Measurements from ENCODE around the gene ACER3. TPM values are rescaled to one million over a fixed set of nuclear protein-coding genes. Genes with fewer than 3 reads are reported as not detected.

Gene ACER3
- total RNA-seq, 1 donor, result 18.6 TPM

GRCh38 chr11:77062924-77063323, 202.2 kb downstream of the ACER3 start:
- TF ChIP-seq, protein P1, sequence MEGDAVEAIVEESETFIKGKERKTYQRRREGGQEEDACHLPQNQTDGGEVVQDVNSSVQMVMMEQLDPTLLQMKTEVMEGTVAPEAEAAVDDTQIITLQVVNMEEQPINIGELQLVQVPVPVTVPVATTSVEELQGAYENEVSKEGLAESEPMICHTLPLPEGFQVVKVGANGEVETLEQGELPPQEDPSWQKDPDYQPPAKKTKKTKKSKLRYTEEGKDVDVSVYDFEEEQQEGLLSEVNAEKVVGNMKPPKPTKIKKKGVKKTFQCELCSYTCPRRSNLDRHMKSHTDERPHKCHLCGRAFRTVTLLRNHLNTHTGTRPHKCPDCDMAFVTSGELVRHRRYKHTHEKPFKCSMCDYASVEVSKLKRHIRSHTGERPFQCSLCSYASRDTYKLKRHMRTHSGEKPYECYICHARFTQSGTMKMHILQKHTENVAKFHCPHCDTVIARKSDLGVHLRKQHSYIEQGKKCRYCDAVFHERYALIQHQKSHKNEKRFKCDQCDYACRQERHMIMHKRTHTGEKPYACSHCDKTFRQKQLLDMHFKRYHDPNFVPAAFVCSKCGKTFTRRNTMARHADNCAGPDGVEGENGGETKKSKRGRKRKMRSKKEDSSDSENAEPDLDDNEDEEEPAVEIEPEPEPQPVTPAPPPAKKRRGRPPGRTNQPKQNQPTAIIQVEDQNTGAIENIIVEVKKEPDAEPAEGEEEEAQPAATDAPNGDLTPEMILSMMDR (IDR thresholded peaks at IDR 0.05; ENCODE audit: insufficient read depth, low read depth, low read length), result peak; percentile 35
- no peak for DNase-seq (ENCODE audit: low read depth)
- H3K4me3 ChIP-seq (ENCODE audit: low read depth, low read length), result no peak overlapping the region

DNA sequence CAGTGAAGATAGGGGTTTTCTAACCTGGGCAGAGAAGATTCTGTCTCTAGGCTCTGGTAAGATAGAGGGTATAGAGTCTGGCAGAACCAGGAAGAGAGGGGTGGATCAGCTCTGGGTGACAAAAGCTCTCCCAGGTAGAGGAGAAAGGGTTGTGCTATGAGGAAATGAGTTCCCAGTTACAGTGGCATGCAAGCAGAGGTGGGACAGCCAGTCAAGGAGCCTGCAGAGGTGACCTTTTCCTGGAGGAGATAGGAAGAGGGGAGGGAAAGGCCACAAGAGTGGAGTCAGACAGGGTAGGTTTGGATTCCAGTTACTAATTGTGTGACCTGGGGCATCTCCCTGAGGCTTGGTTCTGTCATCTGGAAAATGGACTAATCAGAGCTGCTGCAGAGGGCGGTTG, 202.7 kb downstream of the ACER3 start:
- DNase-seq (ENCODE audit: low read depth), result no peak
- H3K4me3 ChIP-seq (ENCODE audit: low read depth, low read length), result no peak overlapping the region
- TF ChIP-seq, protein P1 (IDR thresholded peaks at IDR 0.05; ENCODE audit: insufficient read depth, low read depth, low read length), result no peak

DNA sequence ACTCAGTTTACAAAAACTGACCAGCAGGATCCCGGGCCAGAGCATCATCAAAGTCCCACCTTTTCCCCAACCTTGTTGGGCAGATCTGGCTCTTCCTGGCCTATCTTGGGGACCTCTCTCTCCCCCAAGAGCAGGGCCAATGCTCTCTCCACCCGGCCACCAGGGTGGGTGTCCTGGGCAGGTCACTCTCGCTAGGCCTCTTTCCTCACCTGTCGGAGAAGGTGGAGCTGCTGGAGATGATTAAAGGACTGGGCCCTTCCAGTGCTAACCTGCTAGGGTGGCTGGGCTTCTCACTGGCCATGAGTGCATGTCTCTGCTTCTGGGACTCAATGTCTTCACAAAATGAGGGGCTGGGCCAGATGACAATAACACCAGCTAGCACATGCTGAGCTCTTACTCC, 203.1 kb downstream of the ACER3 start:
- TF ChIP-seq, protein P1 (IDR thresholded peaks at IDR 0.05; ENCODE audit: insufficient read depth, low read depth, low read length), result no peak
- H3K4me3 ChIP-seq (ENCODE audit: low read depth, low read length), result no peak overlapping the region
- no peak for DNase-seq (ENCODE audit: low read depth)

DNA sequence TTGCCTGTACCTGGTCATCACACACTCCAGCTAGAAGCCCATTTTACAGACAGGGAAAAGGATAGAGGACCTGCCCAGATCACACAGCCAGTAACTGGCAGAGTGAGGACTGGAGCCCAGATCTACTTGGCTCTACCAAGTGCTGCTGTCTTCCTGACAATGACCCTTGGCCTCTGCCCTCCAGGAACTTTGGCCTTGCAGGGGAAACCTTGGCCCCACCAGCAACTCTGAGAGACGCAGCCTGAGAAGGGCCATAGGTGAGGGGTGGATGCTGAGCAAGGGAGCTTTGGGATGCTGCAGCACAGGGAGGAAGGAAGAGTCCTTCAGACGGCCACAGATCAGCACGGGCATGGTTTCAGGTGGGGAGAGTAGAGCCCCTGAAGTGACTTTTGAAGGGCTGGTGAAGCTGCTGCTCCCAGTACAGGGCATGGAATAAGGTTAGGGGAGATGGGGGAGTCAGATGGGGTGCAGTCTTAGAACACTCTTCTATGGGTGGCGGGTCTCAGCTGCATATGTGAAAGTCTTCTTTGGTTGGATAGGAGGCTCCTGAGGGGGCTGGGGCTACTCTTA, 204.0 kb downstream of the ACER3 start:
- DNase-seq (ENCODE audit: low read depth), result no peak
- no peak overlapping the region for H3K4me3 ChIP-seq (ENCODE audit: low read depth, low read length)
- TF ChIP-seq, protein P1 (IDR thresholded peaks at IDR 0.05; ENCODE audit: insufficient read depth, low read depth, low read length), result no peak

- peak; percentile 80 for DNase-seq (ENCODE audit: low read depth)
- TF ChIP-seq, protein P1 (IDR thresholded peaks at IDR 0.05; ENCODE audit: insufficient read depth, low read depth, low read length), result no peak
These were observed 205.1 kb downstream of the ACER3 start for GRCh38 chr11:77065878-77066228.

GRCh38 chr11:77066229-77067042, 205.7 kb downstream of the ACER3 start, which contains the start of gene CAPN5:
CAPN5 (plus strand) TSS chr11:77066971; CDS start chr11:77084887, 17,916 bp downstream.
- peak; percentile 92 for DNase-seq (ENCODE audit: low read depth)
- H3K4me3 ChIP-seq (ENCODE audit: low read depth, low read length), result peak within 1 kb of the TSS; percentile 75
- TF ChIP-seq, protein P1 (IDR thresholded peaks at IDR 0.05; ENCODE audit: insufficient read depth, low read depth, low read length), result peak; percentile 40

More at GRCh38 chr11:77065878-77066228, 205.1 kb downstream of the ACER3 start:
- H3K4me3 ChIP-seq (ENCODE audit: low read depth, low read length), result peak overlapping the region; percentile 67
